NK-92 treated with Interleukin-12 subunit alpha and Interleukin-12 subunit beta, amount 100 ng/mL, for 24 hours (cell line): Measurements from ENCODE around the gene PAFAH2.
A peak's percentile ranks its signal among the peaks of the same experiment; 100 is the strongest.
"Not testable (repeated sequence)": the region's sequence is repeated elsewhere in the genome, so short reads cannot be mapped to it uniquely, and the experiment has no call there.

ENCODE experiments used
- DNase-seq: peaks from one replicate; lab custom pipeline; 2025; lab: John Stamatoyannopoulos, UW

The PAFAH2 gene

DNA sequence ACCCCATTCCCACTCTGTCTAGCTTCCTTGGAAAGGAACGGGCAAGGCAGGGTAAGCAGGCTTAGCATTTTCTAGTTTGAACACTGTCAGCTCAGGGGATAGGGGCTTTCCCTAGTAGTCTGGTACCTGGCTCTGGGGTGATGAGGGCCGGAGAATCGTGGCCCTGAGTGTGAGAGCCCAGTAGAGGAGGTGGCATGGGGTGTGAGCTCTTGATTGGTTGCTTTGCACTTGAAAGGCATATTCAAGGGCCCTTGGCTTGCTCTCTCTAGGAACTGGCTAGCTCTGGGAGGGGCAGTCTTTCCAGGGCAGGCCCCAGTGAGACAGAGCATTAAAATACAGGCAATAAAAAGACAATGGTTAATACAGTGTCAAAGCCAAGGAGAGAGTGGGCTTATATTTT lies 13.0 kb upstream of the PAFAH2 start:
- no peak for DNase-seq

DNA sequence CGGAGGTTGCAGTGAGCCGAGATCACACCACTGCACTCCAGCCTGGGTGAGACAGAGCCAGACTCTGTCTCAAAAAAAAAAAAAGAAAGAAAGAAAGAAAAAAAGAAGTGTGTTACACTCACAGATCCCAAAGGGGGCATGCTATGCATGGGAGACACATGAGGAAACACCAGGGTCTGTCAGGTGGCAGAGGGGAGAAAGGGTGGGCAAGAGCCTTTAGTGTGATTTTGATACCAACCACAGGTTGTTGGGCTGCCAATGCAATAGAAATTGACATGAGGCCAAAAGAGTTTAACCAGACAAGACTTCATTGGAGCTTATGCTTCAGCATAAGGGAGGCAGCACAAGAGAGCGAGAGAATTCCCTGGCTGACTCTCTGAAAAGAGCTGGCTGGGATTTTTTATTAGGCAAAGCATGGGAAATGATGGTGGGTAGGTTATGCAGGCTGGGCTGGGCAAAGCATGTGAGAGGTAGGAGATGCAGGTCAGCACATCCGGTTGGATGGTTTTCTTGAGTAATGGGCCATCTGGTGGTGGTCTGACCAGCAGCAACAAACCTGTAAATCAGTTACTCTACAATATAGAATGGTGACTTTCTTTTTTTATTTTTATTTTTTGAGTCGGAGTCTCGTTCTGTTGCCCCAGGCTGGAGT lies 12.1 kb upstream of the PAFAH2 start:
- DNase-seq: no peak

- no peak for DNase-seq
These were observed 8.8 kb upstream of the PAFAH2 start for GRCh38 chr1:26006710-26007109.

DNA sequence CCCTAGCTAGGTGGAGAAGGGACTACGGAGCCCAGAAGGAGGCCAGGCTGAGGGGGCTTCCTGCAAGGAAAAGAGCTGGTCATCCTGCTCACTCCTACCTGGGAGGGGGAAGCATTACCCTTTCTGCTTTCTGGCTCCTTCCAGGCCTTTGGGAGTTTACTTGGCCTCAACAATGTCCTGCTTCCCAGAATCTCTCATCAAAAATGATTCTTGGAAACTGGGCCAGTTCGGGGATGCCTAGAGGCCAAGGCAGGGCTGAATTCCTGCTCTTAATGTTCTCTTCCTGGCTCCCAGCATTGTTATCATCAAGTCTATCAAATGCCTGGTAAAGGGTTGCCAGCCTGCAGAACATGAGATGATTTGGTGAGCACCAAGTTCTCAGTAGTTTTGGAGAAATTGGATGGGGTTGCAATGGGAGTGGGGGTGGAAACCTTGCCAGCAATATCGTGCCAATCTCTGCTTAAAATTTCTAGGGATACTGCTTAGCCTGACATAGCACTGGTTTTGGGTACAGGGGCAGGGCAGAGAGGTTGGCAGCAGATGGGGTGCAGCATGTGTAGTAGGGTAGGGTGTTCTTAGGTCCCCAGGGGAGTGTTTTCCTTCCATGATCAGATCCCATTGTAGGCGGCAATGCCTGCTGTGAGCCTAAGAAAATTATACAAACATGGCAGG lies 7.7 kb upstream of the PAFAH2 start:
- DNase-seq: no peak

- no peak for DNase-seq
These were observed 5.9 kb upstream of the PAFAH2 start for GRCh38 chr1:26003756-26004155.

GRCh38 chr1:26003262-26003661 lies 5.4 kb upstream of the PAFAH2 start:
- DNase-seq: no peak

- DNase-seq: no peak
These were observed 1.4 kb upstream of the PAFAH2 start for GRCh38 chr1:25999041-25999800.

GRCh38 chr1:25996966-25997827 lies 666 bp downstream of the PAFAH2 start:
- DNase-seq: peak; percentile 61

DNA sequence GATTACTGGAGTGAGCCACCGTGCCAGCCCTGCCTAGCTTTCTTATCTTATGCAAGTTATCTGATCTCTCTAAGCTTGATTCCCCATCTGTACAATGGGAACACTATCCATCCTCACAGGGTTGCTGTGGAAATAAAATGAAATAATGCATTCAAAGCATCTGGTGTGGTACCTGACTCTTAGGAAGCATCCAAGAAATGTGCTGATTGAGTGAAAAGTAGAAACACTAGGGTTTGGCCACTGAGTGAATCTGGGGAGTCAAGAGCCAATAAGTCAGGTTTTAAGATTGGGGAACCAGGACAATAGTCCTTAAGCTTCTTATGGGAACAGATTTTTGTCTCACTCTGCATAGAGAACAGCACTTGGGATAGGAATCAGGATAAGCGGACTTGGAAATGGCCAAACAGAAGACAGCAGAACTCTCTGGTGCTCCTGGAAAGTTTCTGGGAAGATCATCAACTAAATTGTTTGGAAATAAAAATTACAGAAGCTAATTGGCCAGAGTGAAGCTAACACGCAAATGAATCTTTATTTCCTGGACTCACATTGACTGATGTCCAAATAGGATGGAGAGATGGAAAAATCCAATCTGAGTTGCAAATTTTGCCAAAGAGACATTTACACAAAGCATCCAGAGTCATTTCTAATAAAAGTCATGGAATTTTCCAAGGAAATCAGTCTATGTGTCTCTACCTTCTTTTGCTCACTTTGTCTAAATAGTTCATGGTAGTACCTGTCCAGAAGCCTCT lies 3.3 kb downstream of the PAFAH2 start:
- DNase-seq: no peak

- DNase-seq: no peak
These were observed 4.5 kb downstream of the PAFAH2 start for GRCh38 chr1:25993197-25993951.

DNA sequence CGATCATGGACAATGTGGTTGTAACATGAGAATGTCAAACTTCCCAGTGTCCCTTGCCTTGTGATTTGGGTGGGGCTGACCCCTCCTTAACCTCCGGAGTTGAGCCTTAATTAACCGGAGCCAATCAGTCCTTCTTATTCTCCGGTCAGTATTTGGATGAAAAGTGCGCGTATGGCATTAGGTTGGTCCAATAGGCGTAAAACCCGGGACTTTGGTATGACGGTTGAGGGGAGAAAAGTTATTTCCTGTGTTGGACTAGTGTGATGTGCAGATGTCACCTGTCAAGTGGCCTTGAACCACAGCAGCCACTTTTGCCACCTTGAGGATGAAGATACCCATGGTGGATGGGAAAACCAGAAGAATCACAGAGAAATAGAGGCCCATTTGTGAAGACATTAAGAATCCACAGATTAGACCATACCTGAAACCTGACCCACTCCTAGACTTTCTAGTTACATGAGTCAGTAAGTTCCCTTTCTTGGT lies 5.1 kb downstream of the PAFAH2 start:
- no peak for DNase-seq

- no peak for DNase-seq
These were observed 5.8 kb downstream of the PAFAH2 start for GRCh38 chr1:25991937-25992688.

DNA sequence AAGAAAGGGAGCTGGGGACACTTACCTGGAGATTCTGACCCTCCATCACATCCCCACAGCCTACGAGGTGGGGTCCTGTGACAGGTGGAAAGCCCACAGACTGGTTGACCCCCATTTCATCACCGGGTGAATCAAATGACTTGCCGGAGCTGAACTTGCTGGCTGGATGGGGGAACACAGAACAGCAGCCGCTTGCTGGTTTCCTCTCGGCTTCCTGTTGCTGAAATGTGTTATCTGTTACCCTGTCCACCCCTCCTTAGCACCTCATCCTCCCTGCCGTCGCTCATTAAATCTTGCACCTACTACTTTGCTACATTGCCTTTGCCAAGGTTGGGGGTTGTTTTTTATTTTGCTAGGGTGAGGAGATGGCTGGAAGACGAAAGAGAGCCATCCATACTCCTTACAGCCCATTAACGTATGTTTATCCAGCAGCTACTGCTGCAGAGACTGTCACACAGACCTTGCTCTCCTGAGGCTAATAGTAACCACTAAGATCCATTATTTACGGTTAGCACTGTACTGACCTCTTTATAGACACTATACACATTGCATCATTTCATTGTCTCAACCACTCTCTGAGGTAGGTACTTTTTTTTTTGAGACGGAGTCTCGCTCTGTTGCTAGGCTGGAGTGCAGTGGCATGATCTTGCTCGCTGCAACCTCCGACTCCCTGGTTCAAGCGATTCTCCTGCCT lies 7.0 kb downstream of the PAFAH2 start:
- DNase-seq: no peak

- DNase-seq: no peak
These were observed 7.6 kb downstream of the PAFAH2 start for GRCh38 chr1:25990251-25990650.

DNA sequence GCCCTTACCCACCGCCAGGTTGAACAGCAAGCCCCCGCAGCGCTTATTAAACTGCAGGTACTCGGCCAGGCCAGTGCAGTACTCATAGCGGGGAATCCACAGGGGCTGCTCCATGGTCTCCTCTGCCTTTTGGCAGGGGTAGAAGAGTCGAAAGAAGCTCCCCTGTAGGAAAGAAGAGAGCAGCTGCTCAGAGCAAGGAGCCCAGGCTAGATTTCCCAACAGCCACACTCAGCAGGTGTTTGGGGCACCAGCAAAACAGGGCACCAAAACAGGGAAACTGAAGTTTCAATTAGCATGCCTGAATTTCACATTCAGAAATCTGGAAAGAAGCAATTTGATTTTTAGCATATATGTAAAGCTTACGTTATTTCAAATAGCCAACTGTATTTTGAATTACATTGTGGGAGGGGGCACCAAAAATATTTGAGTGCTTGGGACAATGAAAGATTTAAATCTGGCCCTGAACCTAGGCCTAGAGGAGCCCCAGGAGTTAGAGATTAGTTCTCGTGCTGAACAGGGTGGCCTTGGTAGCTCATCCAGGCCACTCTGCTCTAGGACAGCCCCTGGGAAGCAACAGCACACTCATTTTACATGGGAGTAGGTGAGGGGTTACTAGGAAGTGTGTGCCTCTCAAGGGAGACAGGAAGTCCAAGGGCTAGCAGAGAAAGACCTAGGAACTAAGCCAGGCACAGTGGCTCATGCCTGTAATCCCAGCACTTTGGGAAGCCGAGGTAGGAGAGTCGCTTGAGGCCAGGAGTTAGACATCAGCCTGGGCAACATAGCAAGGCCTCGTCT lies 8.2 kb downstream of the PAFAH2 start:
- DNase-seq: no peak

GRCh38 chr1:25987951-25988350 lies 9.9 kb downstream of the PAFAH2 start:
- no peak for DNase-seq

DNA sequence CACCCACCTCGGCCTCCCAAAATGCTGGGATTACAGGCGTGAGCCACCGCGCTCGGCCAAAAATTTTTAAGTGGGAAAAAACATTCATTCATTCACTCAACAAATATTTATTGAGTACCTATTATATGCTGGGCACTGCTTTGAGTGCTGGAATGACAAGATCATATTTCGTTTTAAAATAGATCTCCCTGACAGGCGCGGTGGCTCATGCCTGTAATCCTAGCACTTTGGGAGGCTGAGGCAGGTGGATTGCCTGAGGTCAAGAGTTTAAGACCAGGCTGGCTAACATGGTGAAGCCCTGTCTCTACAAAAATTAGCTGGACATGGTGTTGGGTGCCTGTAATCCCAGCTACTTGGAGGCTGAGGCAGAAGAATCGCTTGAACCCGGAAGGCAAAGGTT lies 11.1 kb downstream of the PAFAH2 start:
- not testable (repeated sequence) for DNase-seq

GRCh38 chr1:25985670-25986069 lies 12.2 kb downstream of the PAFAH2 start:
- DNase-seq: no peak
